H1 (cell line): ENCODE measurements around the gene PARD3. TPM values are rescaled to one million over a fixed set of nuclear protein-coding genes. Genes with fewer than 3 reads are reported as not detected.

Experiments
- JUND ChIP-seq: IDR thresholded peaks from 2 replicates; pipeline ENCODE4 v1.6.1; 2011; ENCODE audit warnings: mild to moderate bottlenecking, improper control_type of control experiment, low read length
- KDM1A ChIP-seq: fragments of 200-600, 300-600 bp; sonication (generic); IDR thresholded peaks from 2 replicates; pipeline ENCODE4 v1.7.1; 2016; ENCODE audit warnings: mild to moderate bottlenecking, low read length, borderline replicate concordance
- RBBP5 ChIP-seq: IDR thresholded peaks from 2 replicates; pipeline ENCODE4 v1.7.1; 2012; ENCODE audit warnings: low read depth, mild to moderate bottlenecking, inconsistent platforms, low read length, moderate library complexity, borderline replicate concordance
- TCF12 ChIP-seq: IDR thresholded peaks from 2 replicates; pipeline ENCODE4 v1.6.1; 2011; ENCODE audit warnings: low read depth, mild to moderate bottlenecking, low read length
- ZNF274 ChIP-seq: IDR thresholded peaks from 2 replicates; pipeline ENCODE4 v1.7.0; 2012; ENCODE audit warnings: low read length, borderline replicate concordance; ENCODE audit errors: extremely low read depth
- polyA plus RNA-seq, 7 experiments: library from polyadenylated mRNA; depleted of rRNA in 3 of 7; stranded (reverse) in 5 of 7; unstranded in 2 of 7; fragments of >200 nt in 5 of 7; fragments of 200-250 nt in 2 of 7; gene quantifications; 1 replicate in 5 of 7; 2 replicates in 1 of 7; 4 replicates in 1 of 7; pipeline versions ENCODE4 v1.2.1 to v1.2.3, GENCODE V29; 2011 to 2013; ENCODE audit warnings: missing spikeins in 2 of 7, mixed read lengths in 2 of 7
- total RNA-seq: library from RNA; stranded (reverse); fragmentation: NEBNext Ultra II Directional; extraction: Animal tissue kit (Norgen Biotek cat#: 25700); gene quantifications from 2 replicates; pipeline ENCODE4 v1.2.1, GENCODE V29; 2021
- TF ChIP-seq, protein P1 (sequence below): IDR thresholded peaks from 2 replicates; pipeline ENCODE4 v1.6.1; 2011; ENCODE audit warnings: low read length, improper control_type of control experiment
- TF ChIP-seq, protein P2 (sequence below): IDR thresholded peaks from 2 replicates; pipeline ENCODE4 v1.6.1; 2012; ENCODE audit warnings: inconsistent platforms

Gene PARD3
- total and polyA plus RNA-seq, 2 of the 8 experiments (the other 6 are each of a cell fraction or from before 2014, with no cell fraction given): 19.7 to 49.1 TPM

DNA sequence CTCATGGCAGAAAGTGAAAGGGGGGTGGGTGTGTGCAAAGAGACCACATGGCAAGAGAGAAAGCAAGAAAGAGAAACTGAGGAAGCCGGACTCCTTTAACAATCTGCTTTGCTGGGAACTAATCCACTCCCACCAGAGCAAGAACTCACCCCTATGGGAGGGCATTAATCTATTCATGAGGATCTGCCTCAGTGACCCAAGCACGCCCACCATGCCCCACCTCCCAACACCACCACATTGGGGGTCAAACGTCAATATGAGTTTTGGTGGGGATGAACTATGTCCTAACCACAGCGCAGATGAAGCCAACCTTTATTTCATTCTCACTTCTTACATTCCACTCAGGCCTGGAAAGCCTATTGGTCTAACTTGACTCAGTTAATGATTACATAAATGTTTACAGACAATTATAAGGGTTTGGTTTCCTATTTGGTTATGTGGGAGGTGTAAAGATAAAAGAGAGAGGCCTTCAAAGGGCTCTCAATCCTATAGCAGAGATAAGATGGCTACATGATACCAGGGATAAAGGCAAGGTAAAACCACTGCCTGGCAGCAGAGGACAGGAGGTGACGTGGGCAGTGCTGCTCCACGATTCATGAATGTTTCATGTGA is 601.8 kb downstream of the PARD3 start (continued):
- TF ChIP-seq, protein P1, sequence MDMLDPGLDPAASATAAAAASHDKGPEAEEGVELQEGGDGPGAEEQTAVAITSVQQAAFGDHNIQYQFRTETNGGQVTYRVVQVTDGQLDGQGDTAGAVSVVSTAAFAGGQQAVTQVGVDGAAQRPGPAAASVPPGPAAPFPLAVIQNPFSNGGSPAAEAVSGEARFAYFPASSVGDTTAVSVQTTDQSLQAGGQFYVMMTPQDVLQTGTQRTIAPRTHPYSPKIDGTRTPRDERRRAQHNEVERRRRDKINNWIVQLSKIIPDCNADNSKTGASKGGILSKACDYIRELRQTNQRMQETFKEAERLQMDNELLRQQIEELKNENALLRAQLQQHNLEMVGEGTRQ: no peak
- TF ChIP-seq RBBP5 (no peak), KDM1A (no peak), TCF12 (no peak), ZNF274 (no peak), JUND (no peak)
- TF ChIP-seq, protein P2, sequence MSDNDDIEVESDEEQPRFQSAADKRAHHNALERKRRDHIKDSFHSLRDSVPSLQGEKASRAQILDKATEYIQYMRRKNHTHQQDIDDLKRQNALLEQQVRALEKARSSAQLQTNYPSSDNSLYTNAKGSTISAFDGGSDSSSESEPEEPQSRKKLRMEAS: no peak
